Activated T-cell treated with anti-CD3 and anti-CD28 coated beads for 1 hour (primary cell): Measurements from ENCODE around the gene EIF2S2.

ENCODE experiments used
- DNase-seq: peaks from one replicate; pipeline ENCODE4 v3.0.0-alpha.2; 2020; ENCODE audit warnings: low read depth

Gene EIF2S2

GRCh38 chr20:34120213-34120612, 8.2 kb upstream of the EIF2S2 start:
- no peak for DNase-seq

GRCh38 chr20:34115232-34115631, 3.2 kb upstream of the EIF2S2 start:
- no peak for DNase-seq

DNA sequence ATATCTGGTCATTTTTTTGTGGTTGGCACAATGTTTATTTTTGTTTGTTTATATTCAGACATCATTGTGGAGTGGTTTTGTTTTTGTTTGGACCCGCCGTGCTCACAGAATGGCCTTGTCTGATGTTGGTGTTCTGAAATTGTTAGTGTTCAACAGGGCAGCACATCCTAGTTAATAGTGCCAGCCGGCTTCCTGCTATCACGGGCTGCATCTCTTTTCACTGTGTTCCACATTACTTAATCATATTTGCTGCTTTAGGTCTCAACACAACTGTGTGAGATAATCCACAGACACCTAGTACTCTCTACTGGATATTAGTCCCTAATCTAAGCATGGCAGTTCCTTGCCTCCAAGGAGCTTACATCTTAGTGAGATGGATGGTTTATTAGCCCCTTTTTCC, 2.8 kb upstream of the EIF2S2 start:
- no peak for DNase-seq

GRCh38 chr20:34112600-34113101, 608 bp upstream of the EIF2S2 start:
- DNase-seq: no peak

- peak; percentile 4 for DNase-seq
Measured at GRCh38 chr20:34110745-34111641, 1.1 kb downstream of the EIF2S2 start.

DNA sequence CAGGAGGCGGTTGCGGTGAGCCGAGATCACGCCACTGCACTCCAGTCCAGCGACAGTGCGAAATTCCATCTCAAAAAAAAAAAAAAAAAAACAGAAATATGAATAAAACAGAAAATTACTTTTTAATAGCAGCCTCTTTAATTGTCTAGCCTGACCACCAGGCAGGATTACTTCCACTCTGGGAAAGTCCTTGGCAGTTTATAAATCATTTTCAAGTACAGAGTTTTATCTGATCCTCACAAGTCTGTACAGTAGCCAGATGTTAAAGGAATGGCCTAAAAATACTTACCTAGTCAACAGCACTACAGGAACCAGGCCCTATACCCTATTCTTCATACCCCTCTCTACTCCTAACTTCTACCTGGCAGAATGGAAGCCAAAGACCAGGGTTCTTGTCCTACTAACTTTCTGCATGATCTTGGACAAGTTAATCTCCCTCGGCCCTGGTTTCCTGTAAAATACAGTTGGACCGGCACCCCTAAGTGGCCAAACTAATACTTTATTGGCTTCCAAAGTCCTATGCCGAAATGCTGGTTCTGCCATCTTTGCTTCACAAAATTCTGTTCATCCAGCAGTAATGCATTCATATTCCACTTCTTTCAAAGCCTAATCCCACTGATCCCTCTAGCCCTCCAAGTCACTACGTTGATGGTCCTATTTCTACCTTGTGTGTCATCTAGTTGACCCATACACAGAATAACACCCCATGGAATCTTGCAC, 1.9 kb downstream of the EIF2S2 start:
- no peak for DNase-seq

- DNase-seq: no peak
Measured at GRCh38 chr20:34109442-34109841, 2.6 kb downstream of the EIF2S2 start.

DNA sequence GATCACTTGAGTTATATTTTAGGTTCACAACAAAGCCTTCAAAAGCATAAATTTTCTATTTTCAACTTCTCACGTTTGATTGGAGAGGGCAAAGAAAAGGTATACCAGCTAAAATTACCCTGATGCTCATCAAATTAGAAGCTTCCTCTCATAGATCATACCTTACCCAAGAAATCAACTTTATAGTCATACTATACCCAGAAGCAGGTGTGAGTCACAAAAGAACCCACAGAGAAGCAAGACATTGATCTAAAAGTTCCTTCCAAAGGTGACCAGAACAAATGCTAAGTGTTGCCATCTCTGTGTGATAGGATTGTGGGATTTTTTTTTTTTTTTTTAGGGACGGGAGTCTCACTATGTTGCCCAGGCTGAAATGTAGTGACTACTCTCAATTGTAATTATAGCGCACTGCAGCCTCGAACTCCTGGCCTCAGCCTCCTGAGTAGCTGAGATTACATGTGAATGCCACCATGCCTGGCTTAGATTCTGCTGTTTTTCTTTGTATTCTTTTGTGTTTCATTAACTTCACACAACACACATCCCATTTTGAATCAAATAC, 3.3 kb downstream of the EIF2S2 start:
- no peak for DNase-seq

- no peak for DNase-seq
Measured at GRCh38 chr20:34105978-34106675, 5.9 kb downstream of the EIF2S2 start.

GRCh38 chr20:34104059-34104458, 8.0 kb downstream of the EIF2S2 start:
- no peak for DNase-seq

GRCh38 chr20:34102342-34102741, 9.7 kb downstream of the EIF2S2 start:
- DNase-seq: no peak

DNA sequence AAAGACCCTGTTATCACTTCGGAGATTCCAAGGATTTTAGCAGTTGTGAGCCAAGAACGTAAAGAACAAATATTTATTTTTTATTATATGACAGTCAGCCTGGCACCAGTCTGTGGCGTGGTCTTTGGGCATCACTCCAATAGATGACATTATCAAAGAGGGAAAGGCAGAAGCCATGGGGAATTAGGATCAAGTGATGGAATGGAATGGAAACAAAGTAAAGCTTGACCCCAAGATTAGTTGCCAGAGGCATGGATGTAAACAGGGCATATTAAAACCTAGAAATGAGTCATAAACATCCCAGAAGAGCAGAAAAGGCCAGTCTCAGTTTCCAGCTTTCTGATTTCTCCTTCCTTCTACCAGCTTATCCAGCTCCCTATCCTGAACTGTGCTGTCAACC, 11.5 kb downstream of the EIF2S2 start:
- no peak for DNase-seq

- DNase-seq: no peak
Measured at GRCh38 chr20:34099675-34100074, 12.4 kb downstream of the EIF2S2 start.

GRCh38 chr20:34098570-34098969, 13.5 kb downstream of the EIF2S2 start:
- no peak for DNase-seq

DNA sequence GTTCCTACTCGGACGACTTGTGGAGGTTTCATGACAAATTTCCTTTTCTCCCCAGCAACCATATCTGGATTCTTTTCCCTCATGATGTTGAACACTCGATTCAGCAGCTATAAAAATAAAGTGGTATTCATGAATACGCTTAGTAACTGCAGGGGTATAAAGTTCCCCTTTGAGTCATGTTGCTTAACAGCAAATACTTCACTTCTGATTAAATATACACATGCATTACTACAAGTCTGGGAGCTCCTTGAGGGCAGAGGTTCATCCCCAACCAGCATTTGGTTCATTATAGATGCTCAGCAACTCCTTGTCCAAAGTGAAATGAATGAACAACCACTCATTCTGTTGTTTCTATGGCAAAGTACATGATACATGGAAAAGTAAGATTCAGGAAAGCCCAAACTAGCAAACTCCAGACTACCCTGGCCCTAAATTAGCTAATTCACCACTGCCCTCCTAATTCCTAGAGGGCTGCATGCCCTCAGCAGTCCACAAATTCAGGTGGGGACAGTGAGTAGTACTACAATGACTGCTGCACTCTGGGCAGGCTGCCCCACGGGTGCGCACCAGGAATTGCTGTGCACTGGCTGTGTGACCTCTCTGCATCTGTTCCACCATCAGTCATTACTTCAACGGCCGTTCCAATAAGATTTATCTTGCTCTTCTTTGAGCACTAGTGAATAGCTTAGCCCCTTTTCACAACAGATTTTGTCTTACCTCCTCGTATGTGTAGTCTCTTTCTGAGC, 15.2 kb downstream of the EIF2S2 start:
- no peak for DNase-seq

DNA sequence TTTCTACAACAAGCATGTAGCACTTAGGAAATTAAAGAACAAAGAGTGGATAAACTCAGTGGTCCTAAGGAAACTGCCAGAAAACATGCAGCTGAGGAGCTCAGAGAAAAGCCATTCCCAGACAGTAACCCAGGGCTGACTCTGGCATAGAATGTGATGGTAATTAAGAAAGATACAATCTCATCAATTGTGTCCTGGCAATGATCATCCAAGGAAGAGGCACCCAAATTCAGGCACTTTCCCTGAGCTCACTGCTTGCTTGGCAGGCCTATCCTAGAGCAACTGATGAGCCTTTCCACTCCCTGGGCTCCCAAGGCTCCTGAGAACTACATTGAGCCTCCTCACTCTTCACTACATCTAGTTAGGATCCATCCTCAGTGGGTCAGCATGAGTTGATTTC, 16.2 kb downstream of the EIF2S2 start:
- DNase-seq: no peak

- DNase-seq: no peak
Measured at GRCh38 chr20:34093895-34094294, 18.1 kb downstream of the EIF2S2 start.

GRCh38 chr20:34091637-34092200, 20.3 kb downstream of the EIF2S2 start:
- no peak for DNase-seq

GRCh38 chr20:34090645-34091044, 21.4 kb downstream of the EIF2S2 start:
- DNase-seq: no peak

DNA sequence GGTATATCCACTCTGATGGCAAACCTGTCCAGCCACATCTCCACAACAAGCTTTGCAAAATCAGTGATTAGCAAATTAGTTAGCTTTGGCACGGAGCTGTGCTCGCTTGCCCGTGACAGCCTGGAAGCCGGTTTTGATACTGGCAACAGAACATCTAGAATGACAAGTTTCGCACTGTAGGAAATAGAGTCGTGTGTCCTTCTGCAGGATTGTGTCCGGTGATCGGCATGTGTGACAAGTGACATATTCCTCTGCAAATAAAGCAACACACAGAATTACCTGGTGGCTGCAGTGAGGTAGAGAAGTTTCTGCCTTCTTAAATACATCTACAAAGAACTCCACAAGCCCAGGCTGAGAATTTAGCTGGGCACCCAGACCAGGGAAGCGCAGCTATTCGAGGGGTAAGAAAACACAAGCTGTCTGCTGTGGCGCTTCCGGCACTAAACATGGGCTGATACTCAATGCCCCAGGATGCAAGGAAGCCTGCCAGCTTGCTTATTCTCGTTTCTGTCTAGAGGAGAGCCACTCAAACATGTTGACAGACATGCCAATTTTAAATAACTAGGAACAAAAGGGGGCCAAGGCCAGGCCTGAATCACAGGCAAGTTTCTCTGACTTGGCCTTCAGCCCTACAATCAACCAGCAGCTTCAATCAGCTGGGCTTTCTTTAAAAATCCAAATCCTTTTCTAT, 22.2 kb downstream of the EIF2S2 start:
- no peak for DNase-seq

- DNase-seq: no peak
Measured at GRCh38 chr20:34089175-34089479, 22.9 kb downstream of the EIF2S2 start.
